HepG2 (cell line): Measurements from ENCODE around the gene SLC44A4. TPM values are rescaled to one million over a fixed set of nuclear protein-coding genes. Genes with fewer than 3 reads are reported as not detected.

Experiments
- ARHGAP35 ChIP-seq: sonication (generic); formaldehyde crosslinking; IDR thresholded peaks from 2 replicates; pipeline ENCODE4 v1.9.0; 2022; ENCODE audit warnings: mild to moderate bottlenecking, inconsistent platforms, moderate library complexity, missing genetic modification reagents, borderline replicate concordance
- HMG20B ChIP-seq: conservative IDR thresholded peaks from 2 replicates; pipeline ENCODE4 v1.6.1; 2016; ENCODE audit warnings: missing genetic modification reagents, missing compliant biosample characterization
- HNF1A ChIP-seq, 2 experiments: sonication (generic) in 1 of 2; formaldehyde crosslinking in 1 of 2; IDR thresholded peaks; 2 replicates each; pipeline versions ENCODE4 v1.4.0 to v1.6.1; 2016 to 2020; ENCODE audit warnings: borderline replicate concordance in 1 of 2, low read depth in 1 of 2, mild to moderate bottlenecking in 1 of 2, missing genetic modification reagents in 1 of 2
- JUNB ChIP-seq: sonication (generic); formaldehyde crosslinking; IDR thresholded peaks from 2 replicates; pipeline ENCODE4 v1.8.0; 2022; ENCODE audit warnings: missing genetic modification reagents, mild to moderate bottlenecking, borderline replicate concordance
- NR0B2 ChIP-seq: sonication (generic); formaldehyde crosslinking; IDR thresholded peaks from 2 replicates; pipeline ENCODE4 v1.4.0; 2020; ENCODE audit warnings: mild to moderate bottlenecking, missing genetic modification reagents
- TGIF2 ChIP-seq: IDR thresholded peaks from 2 replicates; pipeline ENCODE4 v1.6.1; 2016; ENCODE audit warnings: control low read depth, missing compliant biosample characterization
- UBTF ChIP-seq: sonication (generic); formaldehyde crosslinking; IDR thresholded peaks from 2 replicates; pipeline ENCODE4 v1.4.0; 2020; ENCODE audit warnings: mild to moderate bottlenecking, missing genetic modification reagents
- XBP1 ChIP-seq: sonication (generic); formaldehyde crosslinking; IDR thresholded peaks from 2 replicates; pipeline ENCODE4 v1.5.0; 2020; ENCODE audit warnings: missing genetic modification reagents
- ZNF576 ChIP-seq: sonication (generic); formaldehyde crosslinking; IDR thresholded peaks from 2 replicates; pipeline ENCODE4 v1.4.0; 2020; ENCODE audit warnings: mild to moderate bottlenecking, missing genetic modification reagents
- ZNF816 ChIP-seq: sonication (generic); formaldehyde crosslinking; IDR thresholded peaks from 2 replicates; pipeline ENCODE4 v1.8.0; 2022; ENCODE audit warnings: missing genetic modification reagents, mild to moderate bottlenecking, borderline replicate concordance
- polyA plus RNA-seq, 8 experiments: library from polyadenylated mRNA; depleted of rRNA in 3 of 8; stranded (reverse) in 7 of 8; unstranded in 1 of 8; fragments of >200 nt; fragmentation: Illumina TruSeq in 4 of 8; extraction: Trizol in 4 of 8; gene quantifications; 2 replicates each; pipeline versions ENCODE4 v1.2.1 to v1.2.3, GENCODE V29; 2011 to 2016; ENCODE audit warnings: low read depth in 4 of 8, missing spikeins in 1 of 8, mixed read lengths in 1 of 8; ENCODE audit not compliant: insufficient read depth in 1 of 8
- total RNA-seq, 5 experiments: library from RNA; depleted of rRNA; stranded (reverse); fragments of >200 nt; fragmentation: Illumina TruSeq; extraction: Trizol; gene quantifications; 2 replicates each; pipeline ENCODE4 v1.2.3, GENCODE V29; 2016; ENCODE audit warnings: low read depth in 1 of 5

SLC44A4 gene
- total and polyA plus RNA-seq, 2 of the 13 experiments (the other 11 are each of a cell fraction or from before 2014, with no cell fraction given), result 3.5 to 5.9 TPM

GRCh38 chr6:31862344-31863235 is 16.2 kb downstream of the SLC44A4 start, which contains the start of gene NEU1 (continued):
- no peak for TF ChIP-seq HNF1A (IDR thresholded peaks at IDR 0.05; ENCODE audit: low read depth)
- TF ChIP-seq HNF1A (CRISPR knock-in tag; IDR thresholded peaks at IDR 0.05; ENCODE audit: borderline replicate concordance), result peak; percentile 56; the same call in 1 of the 2 replicates
- peak; percentile 39; the same call in 1 of the 2 replicates for TF ChIP-seq XBP1 (CRISPR knock-in tag)
- peak; percentile 86 for TF ChIP-seq UBTF (CRISPR knock-in tag)
- no peak for TF ChIP-seq JUNB (CRISPR knock-in tag)
- TF ChIP-seq NR0B2 (CRISPR knock-in tag), result no peak; the same call in 1 of the 2 replicates
- TF ChIP-seq TGIF2 (CRISPR knock-in tag), result peak; percentile 97
- TF ChIP-seq ZNF576 (CRISPR knock-in tag), result no peak
- peak; percentile 33; the same call in 1 of the 2 replicates for TF ChIP-seq HMG20B
- TF ChIP-seq ZNF816 (CRISPR knock-in tag), result peak; percentile 97; the same call in 1 of the 2 replicates
- TF ChIP-seq ARHGAP35 (CRISPR knock-in tag), result peak; percentile 22; the same call in 1 of the 2 replicates
